Calu3 (cell line): ENCODE results near the gene APCDD1L. TPM values are rescaled to one million over a fixed set of nuclear protein-coding genes. Genes with fewer than 3 reads are reported as not detected.

Source experiments
- BruUV-seq: library from RNA; stranded (reverse); fragments of 400-500 nt; replicated peaks from 2 replicates; lab custom pipeline; 2021; lab: Mats Ljungman, UMichigan
- CTCF ChIA-PET: fragments of 300-600 bp; sonication (Branson Sonifier 250); formaldehyde crosslinking; loops from one replicate; lab custom pipeline; 2022; ENCODE audit warnings: antibody characterized with exemption; lab: Charles Lee
- DNase-seq: peaks from one replicate; pipeline ENCODE4 v3.0.0; 2022
- H3K27ac Mint-ChIP-seq: one replicate; pipeline ENCODE4 v1.8.0; 2022; ENCODE audit warnings: mixed read lengths; ENCODE audit not compliant: unreplicated experiment
- H3K27me3 Mint-ChIP-seq: one replicate; pipeline ENCODE4 v1.8.0; 2022; ENCODE audit warnings: mixed read lengths; ENCODE audit not compliant: unreplicated experiment
- H3K36me3 Mint-ChIP-seq: one replicate; pipeline ENCODE4 v1.8.0; 2022; ENCODE audit warnings: mild to moderate bottlenecking, moderate library complexity, mixed read lengths; ENCODE audit not compliant: insufficient read depth, unreplicated experiment
- H3K4me1 Mint-ChIP-seq: one replicate; pipeline ENCODE4 v1.8.0; 2022; ENCODE audit warnings: mild to moderate bottlenecking, low read depth, mixed read lengths; ENCODE audit not compliant: unreplicated experiment
- H3K4me3 Mint-ChIP-seq: one replicate; pipeline ENCODE4 v1.8.0; 2022; ENCODE audit warnings: mild to moderate bottlenecking, low read depth, moderate library complexity, mixed read lengths; ENCODE audit not compliant: unreplicated experiment
- H3K9me3 Mint-ChIP-seq: one replicate; pipeline ENCODE4 v1.8.0; 2022; ENCODE audit warnings: low read depth, mixed read lengths; ENCODE audit not compliant: unreplicated experiment
- intact Hi-C: fragments of 100-400 bp; cut with micrococcal nuclease; formaldehyde crosslinking; loops from one replicate; pipeline ENCODE4 v1.10.0; 2022; ENCODE audit not compliant: unreplicated experiment
- total RNA-seq: library from RNA; stranded (reverse); gene quantifications from 2 replicates; pipeline ENCODE4 v1.2.3, GENCODE V29; 2022
- TF ChIP-seq, protein P1 (sequence below): fragments of 200-600 bp; IDR thresholded peaks from one replicate; pipeline ENCODE4 v1.8.0; 2022; ENCODE audit warnings: antibody characterized with exemption; ENCODE audit not compliant: unreplicated experiment

The APCDD1L gene
- total RNA-seq, 1 experiment from 2014 or later: not detected

DNA sequence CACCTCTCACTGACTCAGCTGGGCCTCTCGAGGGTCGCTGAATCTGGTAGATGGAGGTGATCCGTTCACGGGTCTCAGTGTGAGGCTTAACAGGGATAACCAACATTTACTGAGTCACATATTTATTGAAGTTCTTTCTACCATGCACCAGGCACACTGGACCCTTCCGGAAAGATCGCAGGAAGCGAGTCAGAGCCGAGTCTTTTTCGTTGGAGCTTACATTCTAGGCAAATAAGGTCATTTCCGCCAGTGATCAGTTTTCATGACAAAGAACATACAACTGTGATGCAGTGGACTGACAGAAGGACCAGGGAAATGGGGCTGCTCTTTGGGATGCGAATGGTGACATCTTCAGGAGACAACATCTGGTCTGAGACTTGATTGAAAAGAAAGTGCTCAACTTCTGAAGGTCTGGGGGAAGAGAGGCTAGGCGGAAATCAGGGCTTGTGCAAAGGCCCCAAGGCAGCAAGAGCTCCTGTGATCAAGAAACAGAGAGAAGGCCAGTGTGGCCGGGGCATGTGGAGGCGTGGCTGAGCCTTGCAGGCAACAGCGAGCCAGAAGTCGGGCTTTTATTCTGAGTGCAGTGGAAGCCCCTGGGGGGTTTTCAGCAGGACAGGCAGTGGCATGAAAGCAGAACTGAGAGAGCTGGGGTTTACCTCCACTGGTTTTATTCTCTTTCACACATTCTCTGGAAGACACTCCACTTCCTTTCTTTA lies 56.7 kb downstream of the APCDD1L start:
- BruUV-seq: no TSS peak
- Mint-ChIP-seq H3K9me3 (peaks cover 13% of the 10 kb centered on the region), H3K4me3 (no peak overlapping the region), H3K27me3 (peaks cover under 1% of the 10 kb centered on the region), H3K27ac (no peak overlapping the region), H3K36me3 (no peaks in the 10 kb centered on the region), H3K4me1 (no peaks in the 10 kb centered on the region)
- intact Hi-C loops: no loop called here
- TF ChIP-seq, protein P1, sequence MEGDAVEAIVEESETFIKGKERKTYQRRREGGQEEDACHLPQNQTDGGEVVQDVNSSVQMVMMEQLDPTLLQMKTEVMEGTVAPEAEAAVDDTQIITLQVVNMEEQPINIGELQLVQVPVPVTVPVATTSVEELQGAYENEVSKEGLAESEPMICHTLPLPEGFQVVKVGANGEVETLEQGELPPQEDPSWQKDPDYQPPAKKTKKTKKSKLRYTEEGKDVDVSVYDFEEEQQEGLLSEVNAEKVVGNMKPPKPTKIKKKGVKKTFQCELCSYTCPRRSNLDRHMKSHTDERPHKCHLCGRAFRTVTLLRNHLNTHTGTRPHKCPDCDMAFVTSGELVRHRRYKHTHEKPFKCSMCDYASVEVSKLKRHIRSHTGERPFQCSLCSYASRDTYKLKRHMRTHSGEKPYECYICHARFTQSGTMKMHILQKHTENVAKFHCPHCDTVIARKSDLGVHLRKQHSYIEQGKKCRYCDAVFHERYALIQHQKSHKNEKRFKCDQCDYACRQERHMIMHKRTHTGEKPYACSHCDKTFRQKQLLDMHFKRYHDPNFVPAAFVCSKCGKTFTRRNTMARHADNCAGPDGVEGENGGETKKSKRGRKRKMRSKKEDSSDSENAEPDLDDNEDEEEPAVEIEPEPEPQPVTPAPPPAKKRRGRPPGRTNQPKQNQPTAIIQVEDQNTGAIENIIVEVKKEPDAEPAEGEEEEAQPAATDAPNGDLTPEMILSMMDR: no peak
- CTCF ChIA-PET: no interaction called here
- no peak for DNase-seq

DNA sequence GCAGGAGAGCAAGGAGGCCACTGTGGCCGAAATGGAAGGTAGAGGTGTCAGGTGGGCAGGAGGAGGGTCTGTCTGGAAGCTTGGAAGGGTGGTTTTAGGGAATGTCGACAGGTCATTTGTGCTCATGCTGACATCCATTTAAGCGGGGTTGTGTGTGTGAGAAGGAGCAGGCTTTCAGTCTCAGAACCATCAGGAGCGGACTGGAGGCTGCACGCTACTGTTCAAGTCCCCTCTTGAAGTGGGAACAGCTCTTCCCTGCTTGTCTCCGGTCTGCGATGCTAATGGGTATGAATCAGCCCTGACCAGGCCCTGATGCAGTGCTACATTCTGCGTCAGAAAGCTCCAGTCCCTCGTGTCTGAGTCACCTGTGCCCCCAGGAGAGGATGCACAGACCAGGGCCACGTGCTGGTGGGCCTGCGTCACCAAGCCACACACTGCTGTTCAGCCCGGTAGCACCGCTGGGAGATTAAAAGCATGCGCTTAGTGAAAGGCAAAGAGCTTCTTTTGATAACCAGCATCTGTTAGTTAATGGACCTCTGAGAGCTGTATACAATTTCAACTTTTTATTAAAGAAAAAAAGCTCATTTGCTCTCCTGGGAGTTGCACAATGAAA lies 58.0 kb downstream of the APCDD1L start:
- H3K27ac Mint-ChIP-seq: no peak overlapping the region
- BruUV-seq: no TSS peak
- CTCF ChIA-PET: no interaction called here
- peaks cover 13% of the 10 kb centered on the region for H3K9me3 Mint-ChIP-seq
- no peak for DNase-seq
- H3K4me3 Mint-ChIP-seq: no peak overlapping the region
- H3K27me3 Mint-ChIP-seq: no peaks in the 10 kb centered on the region
- H3K36me3 Mint-ChIP-seq: no peaks in the 10 kb centered on the region
- intact Hi-C loops: no loop called here
- no peaks in the 10 kb centered on the region for H3K4me1 Mint-ChIP-seq
- TF ChIP-seq, protein P1: no peak

GRCh38 chr20:58454460-58454859 lies 60.7 kb downstream of the APCDD1L start:
- TF ChIP-seq, protein P1: no peak
- Mint-ChIP-seq H3K4me1 (no peaks in the 10 kb centered on the region), H3K9me3 (peaks cover 13% of the 10 kb centered on the region), H3K27me3 (no peaks in the 10 kb centered on the region), H3K4me3 (no peak overlapping the region), H3K36me3 (no peaks in the 10 kb centered on the region), H3K27ac (no peak overlapping the region)
- intact Hi-C loops: no loop called here
- DNase-seq: no peak
- no TSS peak for BruUV-seq
- CTCF ChIA-PET: interaction anchor here (0.6 kb wide), 1 partner anchor 224 kb away, joined by 3 read pairs; no protein-coding TSS in a partner anchor

DNA sequence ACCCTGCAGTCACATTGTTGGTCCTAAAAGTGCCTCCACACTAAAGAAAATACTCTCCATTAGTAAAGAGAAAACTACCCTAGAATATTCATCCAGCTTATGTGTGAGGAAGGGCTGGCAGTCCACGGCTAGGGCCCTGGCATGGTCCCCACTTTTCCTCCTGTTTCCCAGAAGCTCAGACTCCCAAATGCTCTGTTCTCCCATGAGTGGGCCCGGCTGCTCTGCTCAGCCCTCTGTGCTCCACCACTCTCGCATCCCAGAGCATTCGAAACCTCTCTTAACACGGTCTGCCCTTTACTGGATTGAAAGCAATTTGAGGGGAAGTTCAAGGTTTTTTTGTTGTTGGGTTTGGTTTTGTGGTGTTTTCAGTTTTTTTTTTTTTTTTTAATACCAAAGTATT lies 61.8 kb downstream of the APCDD1L start:
- intact Hi-C loops: no loop called here
- H3K27me3 Mint-ChIP-seq: no peaks in the 10 kb centered on the region
- TF ChIP-seq, protein P1: no peak
- H3K27ac Mint-ChIP-seq: no peak overlapping the region
- H3K4me3 Mint-ChIP-seq: no peak overlapping the region
- no peak for DNase-seq
- CTCF ChIA-PET: interaction anchor here (0.7 kb wide), 1 partner anchor 103 kb away, joined by 3 read pairs; no protein-coding TSS in a partner anchor
- no peaks in the 10 kb centered on the region for H3K36me3 Mint-ChIP-seq
- H3K9me3 Mint-ChIP-seq: peaks cover 13% of the 10 kb centered on the region
- BruUV-seq: TSS peak; percentile 15
- H3K4me1 Mint-ChIP-seq: no peaks in the 10 kb centered on the region
